Neuronal stem cell (in vitro differentiated cells): ENCODE measurements around the gene ZFP62.

Source experiments
- DNase-seq: peaks from one replicate; pipeline ENCODE4 v3.0.0-alpha.2; 2013; ENCODE audit warnings: low spot score
- H2AFZ ChIP-seq: one replicate; pipeline ENCODE4 v1.6.1; 2013; ENCODE audit warnings: mild to moderate bottlenecking, low read length, inconsistent platforms
- H2AK5ac ChIP-seq: 2 replicates; pipeline ENCODE4 v1.6.1; 2013; ENCODE audit warnings: low read depth, mild to moderate bottlenecking, inconsistent platforms, low read length, moderate library complexity, mixed read lengths
- H2BK120ac ChIP-seq: 2 replicates; pipeline ENCODE4 v1.6.1; 2013; ENCODE audit warnings: low read depth, mild to moderate bottlenecking, inconsistent platforms, low read length, moderate library complexity, mixed read lengths
- H2BK12ac ChIP-seq: one replicate; pipeline ENCODE4 v1.6.1; 2013; ENCODE audit warnings: low read length, inconsistent platforms
- H2BK15ac ChIP-seq: 2 replicates; pipeline ENCODE4 v1.6.1; 2013; ENCODE audit warnings: mild to moderate bottlenecking, low read length, inconsistent platforms, mixed read lengths
- H2BK5ac ChIP-seq: one replicate; pipeline ENCODE4 v1.6.1; 2013; ENCODE audit warnings: inconsistent platforms, mild to moderate bottlenecking, low read length, moderate library complexity
- H3K14ac ChIP-seq: one replicate; pipeline ENCODE4 v1.6.1; 2013; ENCODE audit warnings: low read length, inconsistent platforms
- H3K18ac ChIP-seq: 2 replicates; pipeline ENCODE4 v1.6.1; 2013; ENCODE audit warnings: low read length, inconsistent platforms
- H3K23ac ChIP-seq: 2 replicates; pipeline ENCODE4 v1.6.1; 2013; ENCODE audit warnings: low read depth, mild to moderate bottlenecking, mixed read lengths, low read length, inconsistent platforms; ENCODE audit not compliant: poor library complexity
- H3K27ac ChIP-seq: replicated peaks from 3 replicates; pipeline ENCODE4 v1.5.1; 2013; ENCODE audit warnings: low read length, inconsistent platforms
- H3K27me3 ChIP-seq, 3 experiments: 2 replicates each; pipeline ENCODE4 v1.6.1; 2013; ENCODE audit warnings: low read length in 3 of 3, mild to moderate bottlenecking in 2 of 3, inconsistent platforms in 1 of 3, low read depth in 1 of 3, mixed read lengths in 1 of 3, moderate library complexity in 1 of 3; ENCODE audit not compliant: control insufficient read depth in 3 of 3, insufficient read depth in 3 of 3
- H3K36me3 ChIP-seq, 2 donors: replicated peaks in 1 of 2; 2 replicates each; pipeline ENCODE4 v1.6.1; 2013; ENCODE audit warnings: low read length in 2 of 2; ENCODE audit not compliant: control insufficient read depth in 2 of 2, insufficient read depth in 2 of 2
- H3K4ac ChIP-seq: 2 replicates; pipeline ENCODE4 v1.6.1; 2013; ENCODE audit warnings: inconsistent platforms, mild to moderate bottlenecking, low read length, moderate library complexity
- H3K4me1 ChIP-seq, 2 donors: 1 replicate in 1 of 2; 2 replicates in 1 of 2; pipeline ENCODE4 v1.6.1; 2013; ENCODE audit warnings: low read length in 2 of 2, low read depth in 1 of 2; ENCODE audit not compliant: control insufficient read depth in 2 of 2, insufficient read depth in 1 of 2
- H3K4me2 ChIP-seq: one replicate; pipeline ENCODE4 v1.6.1; 2013; ENCODE audit warnings: mild to moderate bottlenecking, low read length, inconsistent platforms; ENCODE audit not compliant: insufficient read depth, poor library complexity, severe bottlenecking
- H3K4me3 ChIP-seq, 2 donors: 2 replicates each; pipeline ENCODE4 v1.5.1; 2013; ENCODE audit warnings: low read length in 2 of 2, mild to moderate bottlenecking in 2 of 2, inconsistent platforms in 1 of 2, moderate library complexity in 1 of 2
- H3K79me1 ChIP-seq: one replicate; pipeline ENCODE4 v1.6.1; 2013; ENCODE audit warnings: low read depth, mild to moderate bottlenecking, inconsistent platforms, low read length, moderate library complexity
- H3K9ac ChIP-seq: one replicate; pipeline ENCODE4 v1.6.1; 2013; ENCODE audit warnings: mild to moderate bottlenecking, low read depth, low read length, inconsistent platforms; ENCODE audit not compliant: poor library complexity
- H3K9me3 ChIP-seq, 2 donors: replicated peaks in 1 of 2; 2 replicates each; pipeline versions ENCODE3 to v1.6.1; 2013; ENCODE audit warnings: low read length in 2 of 2, mild to moderate bottlenecking in 2 of 2, inconsistent platforms in 1 of 2, low read depth in 1 of 2, mixed read lengths in 1 of 2, moderate library complexity in 1 of 2; ENCODE audit not compliant: control insufficient read depth in 2 of 2, insufficient read depth in 1 of 2
- H4K8ac ChIP-seq: one replicate; pipeline ENCODE4 v1.6.1; 2013; ENCODE audit warnings: low read depth, mild to moderate bottlenecking, inconsistent platforms, low read length, moderate library complexity
- H4K91ac ChIP-seq: one replicate; pipeline ENCODE4 v1.6.1; 2013; ENCODE audit warnings: low read length, low read depth, mild to moderate bottlenecking, inconsistent platforms; ENCODE audit not compliant: poor library complexity
- WGBS, 2 donors: extraction: QIAGEN DNeasy Blood & Tissue Kit; methylation state at CpG; one replicate each; pipeline ENCODE4 v1.1.7; 2013; ENCODE audit warnings: missing lambda C conversion rate in 2 of 2, mixed read lengths in 1 of 2; ENCODE audit not compliant: insufficient read length in 2 of 2, insufficient replicate concordance in 1 of 2; ENCODE audit errors: extremely low coverage in 2 of 2; 5-methylcytosine and 5-hydroxymethylcytosine counted together

Gene ZFP62

DNA sequence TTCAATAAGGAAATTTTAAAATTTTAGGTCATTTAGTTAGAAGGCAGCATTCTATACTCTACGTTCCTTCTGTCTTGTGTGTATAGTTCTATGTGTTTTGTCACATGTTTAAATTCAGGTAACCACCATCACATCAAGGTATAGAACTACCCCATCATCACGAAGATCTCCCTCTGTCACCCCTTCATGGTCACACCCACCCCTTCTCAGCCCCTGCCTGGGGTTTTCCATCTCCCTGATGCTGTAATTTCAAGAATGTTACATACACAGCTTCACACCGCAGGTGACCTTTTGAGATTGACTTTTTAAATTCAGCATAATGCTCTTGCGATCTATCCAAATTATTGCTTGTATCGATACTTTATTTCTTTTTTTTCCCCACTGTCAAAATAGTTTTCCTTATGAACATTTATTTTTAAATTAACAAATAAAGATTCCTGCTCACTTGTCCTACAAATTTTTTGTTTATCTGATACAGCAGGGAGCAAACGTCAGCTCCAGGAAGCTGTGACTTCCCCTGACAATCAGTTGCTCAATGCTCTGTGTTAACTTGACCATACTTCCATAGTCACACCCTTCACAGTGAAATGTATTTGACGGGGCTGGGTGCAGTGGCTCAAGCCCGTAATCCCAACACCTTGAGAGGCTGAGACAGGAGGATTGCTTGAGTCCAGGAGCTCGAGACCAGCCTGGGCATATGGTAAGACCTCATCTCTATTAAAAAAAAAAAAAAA, 48.1 kb upstream of the ZFP62 start:
- Histone ChIP-seq H3K18ac (no peak overlapping the region), H3K14ac (no peak overlapping the region), H3K4ac (no peak overlapping the region), H2BK5ac (no peak overlapping the region), H3K79me1 (no peaks in the 10 kb centered on the region), H2AK5ac (no peak overlapping the region), H2BK12ac (no peak overlapping the region), H4K8ac (no peak overlapping the region), H4K91ac (no peak overlapping the region), H3K23ac (no peak overlapping the region), H3K4me1 (peaks cover 0 to 10% of the 10 kb centered on the region in 2 donors), H3K9ac (no peak overlapping the region), H3K27ac (no peak overlapping the region), H2BK120ac (no peak overlapping the region), H3K4me3 (no peak overlapping the region), H3K9me3 (peaks cover 0 to 3% of the 10 kb centered on the region in 2 donors), H2AFZ (no peak overlapping the region), H3K36me3 (no peaks in the 10 kb centered on the region), H3K27me3 (peaks cover 0 to 2% (median 0%) of the 10 kb centered on the region in 3 experiments), H3K4me2 (no peak overlapping the region), H2BK15ac (no peak overlapping the region)
- DNase-seq: no peak
- WGBS, 2 donors: no CpG with 5 or more reads among the region's 9 CpGs

- H3K23ac ChIP-seq: no peak overlapping the region
- H2BK5ac ChIP-seq: no peak overlapping the region
- H3K4ac ChIP-seq: peak overlapping the region; percentile 6
- no peak overlapping the region for H2BK120ac ChIP-seq
- peaks cover 0 to 3% of the 10 kb centered on the region in 2 donors for H3K9me3 ChIP-seq
- H3K27me3 ChIP-seq: peaks cover 0 to 2% (median 0%) of the 10 kb centered on the region in 3 experiments
- H2BK15ac ChIP-seq: peak overlapping the region; percentile 68
- no peaks in the 10 kb centered on the region for H3K36me3 ChIP-seq
- no peak overlapping the region for H2AK5ac ChIP-seq
- no peaks in the 10 kb centered on the region for H3K79me1 ChIP-seq
- no peak overlapping the region for H3K27ac ChIP-seq
- WGBS, 2 donors: no CpG with 5 or more reads among the region's 9 CpGs
- H4K91ac ChIP-seq: no peak overlapping the region
- H3K4me1 ChIP-seq: peaks cover 0 to 10% of the 10 kb centered on the region in 2 donors
- no peak overlapping the region for H3K4me2 ChIP-seq
- H2AFZ ChIP-seq: peak overlapping the region; percentile 38
- H4K8ac ChIP-seq: no peak overlapping the region
- peak overlapping the region; percentile 91 for H3K18ac ChIP-seq
- no peak overlapping the region for H3K4me3 ChIP-seq
- no peak overlapping the region for H3K9ac ChIP-seq
- H3K14ac ChIP-seq: no peak overlapping the region
- H2BK12ac ChIP-seq: peak overlapping the region; percentile 24
- no peak for DNase-seq
These were observed 47.3 kb upstream of the ZFP62 start for GRCh38 chr5:180908400-180908799.

- H3K4ac ChIP-seq: no peak overlapping the region
- H2BK12ac ChIP-seq: no peak overlapping the region
- H4K8ac ChIP-seq: no peak overlapping the region
- no peaks in the 10 kb centered on the region for H3K9me3 ChIP-seq
- no peak overlapping the region for H2BK120ac ChIP-seq
- no peak overlapping the region for H3K14ac ChIP-seq
- H3K9ac ChIP-seq: no peak overlapping the region
- H3K27me3 ChIP-seq: peaks cover 0 to 2% (median 0%) of the 10 kb centered on the region in 3 experiments
- H3K79me1 ChIP-seq: no peaks in the 10 kb centered on the region
- no peaks in the 10 kb centered on the region for H3K4me1 ChIP-seq
- no peak overlapping the region for H3K27ac ChIP-seq
- no CpG with 5 or more reads among the region's 7 CpGs for WGBS, 2 donors
- no peak overlapping the region for H2AFZ ChIP-seq
- no peaks in the 10 kb centered on the region for H3K36me3 ChIP-seq
- no peak for DNase-seq
- H3K4me3 ChIP-seq: no peak overlapping the region
- no peak overlapping the region for H3K18ac ChIP-seq
- no peak overlapping the region for H2BK15ac ChIP-seq
- no peak overlapping the region for H2BK5ac ChIP-seq
- no peak overlapping the region for H2AK5ac ChIP-seq
- H3K23ac ChIP-seq: no peak overlapping the region
- no peak overlapping the region for H3K4me2 ChIP-seq
- H4K91ac ChIP-seq: no peak overlapping the region
These were observed 40.4 kb upstream of the ZFP62 start for GRCh38 chr5:180901319-180902009.

GRCh38 chr5:180900178-180900577, 39.1 kb upstream of the ZFP62 start:
- Histone ChIP-seq H4K8ac (no peak overlapping the region), H3K4me3 (no peak overlapping the region), H2BK120ac (no peak overlapping the region), H3K4ac (no peak overlapping the region), H2BK5ac (no peak overlapping the region), H2BK15ac (no peak overlapping the region), H3K14ac (peak overlapping the region; percentile 17), H3K9ac (no peak overlapping the region), H3K18ac (peak overlapping the region; percentile 57), H3K4me1 (no peaks in the 10 kb centered on the region), H3K9me3 (no peaks in the 10 kb centered on the region), H3K4me2 (no peak overlapping the region), H3K36me3 (no peaks in the 10 kb centered on the region), H2BK12ac (no peak overlapping the region), H3K27ac (no peak overlapping the region), H2AK5ac (no peak overlapping the region), H3K27me3 (peaks cover 0 to 2% (median 0%) of the 10 kb centered on the region in 3 experiments), H3K23ac (no peak overlapping the region), H4K91ac (no peak overlapping the region), H2AFZ (no peak overlapping the region), H3K79me1 (no peaks in the 10 kb centered on the region)
- no peak for DNase-seq
- no CpG with 5 or more reads among the region's 5 CpGs for WGBS, 2 donors
